NT2/D1 (cell line): ENCODE results near the gene NKAIN2.

ENCODE experiments used
- SUZ12 ChIP-seq: IDR thresholded peaks from 2 replicates; pipeline ENCODE4 v1.6.1; 2011; ENCODE audit not compliant: insufficient read length, insufficient read depth; ENCODE audit errors: extremely low read depth
- YY1 ChIP-seq: IDR thresholded peaks from 2 replicates; pipeline ENCODE4 v1.6.1; 2011; ENCODE audit not compliant: insufficient read length, insufficient read depth
- ZNF274 ChIP-seq: IDR thresholded peaks from 2 replicates; pipeline ENCODE4 v1.6.1; 2011; ENCODE audit warnings: mild to moderate bottlenecking, low read depth, low read length

- TF ChIP-seq SUZ12 (no peak), ZNF274 (no peak), YY1 (no peak)
Measured at GRCh38 chr6:124765280-124765679, 961.6 kb downstream of the NKAIN2 start.
